ENCODE data around the gene ZNF77. TPM values are rescaled to one million over a fixed set of nuclear protein-coding genes. Genes with fewer than 3 reads are reported as not detected.
"Not testable (repeated sequence)": the region's sequence is repeated elsewhere in the genome, so short reads cannot be mapped to it uniquely, and the experiment has no call there.

ZNF77 gene
- total RNA-seq, 4 donors from 2014 or later: 5.1 to 7.0 (median 6.2) TPM

DNA sequence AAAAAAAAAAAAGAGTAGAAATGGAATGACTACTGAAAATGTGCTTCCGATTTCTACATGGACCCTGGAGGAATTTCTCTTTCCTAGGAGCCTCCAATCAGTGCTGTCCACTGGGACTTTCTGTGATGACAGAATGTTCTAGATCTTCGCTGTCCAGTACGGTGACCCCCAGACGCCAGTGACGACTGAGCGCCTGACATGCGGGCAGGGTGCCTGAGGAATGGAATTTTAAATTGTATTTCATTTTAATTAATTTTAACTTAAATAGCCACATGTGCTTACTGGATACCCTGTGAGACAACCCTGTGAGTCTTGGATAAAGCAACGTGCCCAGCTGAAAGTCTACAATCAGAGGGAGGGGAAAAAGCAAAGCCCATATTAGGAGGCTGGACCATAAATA lies 28.5 kb upstream of the ZNF77 start:
- 65 to 75% methylated on average over 8 of the region's 8 CpGs for WGBS, 2 donors
- intact Hi-C loops (cut with DNase I): loop anchor here (5.0 kb wide), 1 partner anchor 74 kb away; no protein-coding TSS in a partner anchor
- H3K4me1 ChIP-seq: peaks cover 46 to 87% of the 10 kb centered on the region in 2 donors
- DNase-seq: peak in 1 of 2 donors; percentile 28
- peak overlapping the region; percentile 81 to 91 (median 87) for H3K27ac ChIP-seq
- H3K27me3 ChIP-seq: no peaks in the 10 kb centered on the region
- H3K4me3 ChIP-seq (replicated peaks in 1 of 3): no peak overlapping the region
- TF ChIP-seq, protein P1, sequence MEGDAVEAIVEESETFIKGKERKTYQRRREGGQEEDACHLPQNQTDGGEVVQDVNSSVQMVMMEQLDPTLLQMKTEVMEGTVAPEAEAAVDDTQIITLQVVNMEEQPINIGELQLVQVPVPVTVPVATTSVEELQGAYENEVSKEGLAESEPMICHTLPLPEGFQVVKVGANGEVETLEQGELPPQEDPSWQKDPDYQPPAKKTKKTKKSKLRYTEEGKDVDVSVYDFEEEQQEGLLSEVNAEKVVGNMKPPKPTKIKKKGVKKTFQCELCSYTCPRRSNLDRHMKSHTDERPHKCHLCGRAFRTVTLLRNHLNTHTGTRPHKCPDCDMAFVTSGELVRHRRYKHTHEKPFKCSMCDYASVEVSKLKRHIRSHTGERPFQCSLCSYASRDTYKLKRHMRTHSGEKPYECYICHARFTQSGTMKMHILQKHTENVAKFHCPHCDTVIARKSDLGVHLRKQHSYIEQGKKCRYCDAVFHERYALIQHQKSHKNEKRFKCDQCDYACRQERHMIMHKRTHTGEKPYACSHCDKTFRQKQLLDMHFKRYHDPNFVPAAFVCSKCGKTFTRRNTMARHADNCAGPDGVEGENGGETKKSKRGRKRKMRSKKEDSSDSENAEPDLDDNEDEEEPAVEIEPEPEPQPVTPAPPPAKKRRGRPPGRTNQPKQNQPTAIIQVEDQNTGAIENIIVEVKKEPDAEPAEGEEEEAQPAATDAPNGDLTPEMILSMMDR (IDR thresholded peaks at IDR 0.05): no peak
- TF ChIP-seq POLR2A (IDR thresholded peaks at IDR 0.05): no peak
- no peaks in the 10 kb centered on the region for H3K9me3 ChIP-seq
- H3K36me3 ChIP-seq: no peaks in the 10 kb centered on the region

DNA sequence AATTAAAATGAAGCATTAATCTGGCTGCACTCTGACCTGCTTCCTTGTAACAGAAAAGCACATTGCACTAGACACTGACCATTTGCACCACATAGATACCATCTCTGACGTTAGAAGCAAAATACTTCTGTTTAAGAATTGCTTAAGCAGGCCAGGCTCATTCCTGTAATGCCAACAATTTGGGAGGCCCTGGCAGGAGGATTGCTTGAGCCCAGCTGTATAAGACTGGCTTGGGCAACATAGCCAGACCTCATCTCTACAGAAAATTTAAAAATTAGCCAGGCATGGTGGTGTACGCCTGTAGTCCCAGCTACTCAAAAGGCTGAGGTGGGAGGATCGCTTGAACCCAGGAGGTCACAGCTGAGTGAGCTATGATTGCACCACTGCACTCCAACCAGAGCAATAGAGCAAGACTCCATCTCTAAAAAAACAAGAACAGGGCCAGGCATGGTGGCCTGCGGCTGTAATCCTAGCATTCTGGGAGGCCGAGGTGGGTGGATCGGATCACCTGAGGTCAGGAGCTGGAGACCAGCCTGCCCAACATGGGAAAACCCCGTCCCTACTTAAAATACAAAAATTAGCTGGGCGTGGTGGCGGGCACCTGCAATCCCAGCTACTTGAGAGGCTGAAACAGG lies 25.5 kb upstream of the ZNF77 start:
- no peak overlapping the region for H3K4me3 ChIP-seq (replicated peaks in 1 of 3)
- peaks cover 27 to 64% of the 10 kb centered on the region in 2 donors for H3K4me1 ChIP-seq
- H3K27ac ChIP-seq: peak overlapping the region; percentile 81 to 91 (median 87)
- no peaks in the 10 kb centered on the region for H3K36me3 ChIP-seq
- peak; percentile 52 to 60 for DNase-seq
- WGBS, 2 donors: 51 to 64% methylated on average over 7 to 8 of the region's 9 CpGs
- H3K27me3 ChIP-seq: no peaks in the 10 kb centered on the region
- H3K9me3 ChIP-seq: no peaks in the 10 kb centered on the region
- TF ChIP-seq, protein P1 (IDR thresholded peaks at IDR 0.05): no peak
- intact Hi-C loops (cut with DNase I): loop anchor here (5.0 kb wide), 1 partner anchor 77 kb away; no protein-coding TSS in a partner anchor

DNA sequence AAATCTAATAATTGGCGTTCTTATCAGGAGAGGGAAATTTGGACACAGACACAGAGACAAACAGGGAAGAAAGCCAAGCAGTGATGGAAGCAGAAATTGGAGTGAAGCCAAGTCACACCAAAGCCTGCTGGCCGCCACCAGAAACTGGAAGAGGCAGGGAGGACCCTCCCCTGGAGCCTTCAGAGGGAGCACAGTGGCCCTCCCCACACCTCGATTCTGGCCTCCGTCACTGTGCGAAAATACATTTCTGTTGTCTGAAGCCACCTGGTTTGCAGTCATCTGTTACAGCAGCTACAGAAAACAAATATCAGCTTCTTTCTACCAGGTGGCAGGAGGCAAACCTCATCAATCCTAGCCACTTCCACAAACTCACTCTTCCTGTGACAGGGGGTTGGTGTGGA lies 24.3 kb upstream of the ZNF77 start:
- Histone ChIP-seq H3K4me1 (peaks cover 21 to 52% of the 10 kb centered on the region in 2 donors), H3K4me3 (replicated peaks in 1 of 3) (no peak overlapping the region), H3K27ac (peak overlapping the region; percentile 76 to 91 (median 90)), H3K9me3 (no peaks in the 10 kb centered on the region), H3K27me3 (no peaks in the 10 kb centered on the region), H3K36me3 (no peaks in the 10 kb centered on the region)
- TF ChIP-seq POLR2A (IDR thresholded peaks at IDR 0.05): no peak
- TF ChIP-seq, protein P1 (IDR thresholded peaks at IDR 0.05): no peak
- intact Hi-C loops (cut with DNase I): no loop called here
- DNase-seq: peak; percentile 59 to 68
- 12 to 16% methylated on average over 5 of the region's 5 CpGs for WGBS, 2 donors

DNA sequence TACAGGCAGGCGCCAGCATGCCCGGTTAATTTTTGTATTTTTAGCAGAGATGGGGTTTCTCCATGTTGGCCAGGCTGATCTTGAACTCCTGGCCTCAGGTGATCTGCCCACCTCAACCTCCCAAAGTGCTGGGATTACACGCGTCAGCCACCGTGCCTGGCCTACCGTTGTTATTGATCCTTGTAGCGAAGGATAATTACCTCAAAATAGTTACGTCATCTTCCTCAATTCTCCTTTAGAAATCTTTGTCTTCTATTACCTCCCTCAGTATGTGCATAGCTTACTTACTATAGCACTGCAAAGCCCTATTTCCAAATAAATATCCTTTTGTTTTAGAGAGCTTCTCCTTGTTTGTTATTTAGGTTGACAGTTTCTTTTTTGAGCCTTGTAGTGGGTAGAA lies 23.2 kb upstream of the ZNF77 start:
- intact Hi-C loops (cut with DNase I): no loop called here
- TF ChIP-seq, protein P1 (IDR thresholded peaks at IDR 0.05): no peak
- no peak for TF ChIP-seq POLR2A (IDR thresholded peaks at IDR 0.05)
- no peak for DNase-seq
- Histone ChIP-seq H3K27me3 (no peaks in the 10 kb centered on the region), H3K27ac (peak overlapping the region in 1 of 3 donors; percentile 91), H3K9me3 (no peaks in the 10 kb centered on the region), H3K4me3 (replicated peaks in 1 of 3) (no peak overlapping the region), H3K36me3 (no peaks in the 10 kb centered on the region), H3K4me1 (peaks cover 16 to 46% of the 10 kb centered on the region in 2 donors)
- WGBS, 2 donors: 86 to 95% methylated on average over 8 of the region's 8 CpGs

DNA sequence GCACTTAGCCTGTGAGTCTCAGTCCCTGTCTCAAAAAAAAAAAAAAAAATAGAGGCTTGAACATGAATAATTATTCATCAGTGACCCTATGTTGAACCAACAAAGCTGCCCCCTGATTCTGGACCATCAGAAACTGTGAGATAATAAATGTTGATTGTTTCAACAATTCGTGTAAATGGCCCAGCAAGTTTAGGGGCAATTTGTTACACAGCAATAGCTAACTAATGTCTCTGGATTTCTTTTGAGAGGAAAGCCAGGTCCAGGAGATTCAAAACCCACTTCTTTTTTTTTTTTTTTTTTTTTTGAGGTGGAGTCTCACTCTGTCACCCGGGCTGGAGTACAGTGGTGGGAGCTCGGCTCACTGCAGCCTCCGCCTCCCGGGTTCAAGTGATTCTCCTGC lies 20.1 kb upstream of the ZNF77 start:
- Histone ChIP-seq H3K27ac (no peak overlapping the region), H3K36me3 (no peaks in the 10 kb centered on the region), H3K27me3 (no peaks in the 10 kb centered on the region), H3K4me3 (replicated peaks in 1 of 3) (no peak overlapping the region), H3K9me3 (no peaks in the 10 kb centered on the region), H3K4me1 (peaks cover 11 to 18% of the 10 kb centered on the region in 2 donors)
- DNase-seq: no peak
- TF ChIP-seq, protein P1 (IDR thresholded peaks at IDR 0.05): no peak
- no peak for TF ChIP-seq POLR2A (IDR thresholded peaks at IDR 0.05)
- intact Hi-C loops (cut with DNase I): no loop called here
- WGBS, 2 donors: 96 to 98% methylated on average over 5 of the region's 5 CpGs

DNA sequence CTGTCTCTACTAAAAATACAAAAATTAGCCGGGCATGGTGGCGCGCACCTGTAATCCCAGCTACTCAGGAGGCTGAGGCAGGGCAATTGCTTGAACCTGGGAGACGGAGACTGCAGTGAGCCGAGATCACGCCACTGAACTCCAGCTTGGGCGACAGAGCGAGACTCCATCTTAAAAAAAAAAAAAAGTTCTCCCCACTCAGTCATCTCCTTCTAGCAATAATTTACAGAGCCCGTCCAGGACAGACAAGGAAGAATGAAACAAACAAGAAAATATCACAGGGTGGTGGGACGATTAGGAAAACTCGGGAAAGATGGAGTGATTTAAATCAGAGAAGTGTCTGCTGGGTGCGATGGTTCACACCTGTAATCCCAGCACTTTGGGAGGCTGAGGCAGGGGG lies 18.9 kb upstream of the ZNF77 start:
- H3K36me3 ChIP-seq; DNase-seq; H3K27ac ChIP-seq; H3K4me3 ChIP-seq (replicated peaks in 1 of 3); intact Hi-C loops (cut with DNase I); H3K27me3 ChIP-seq; H3K4me1 ChIP-seq; H3K9me3 ChIP-seq: not testable (repeated sequence)
- 88 to 90% methylated on average over 12 of the region's 12 CpGs for WGBS, 2 donors

All from thyroid gland (tissue), 4 donors.